T-helper 1 cell treated with Interleukin-12 subunit alpha and Interleukin-12 subunit beta and Interleukin-4 antibody, amounts not matched to agents 30 ng/mL and 1 ng/mL, for 36 hours (primary cell): Measurements from ENCODE around the gene COL4A3. TPM values are rescaled to one million over a fixed set of nuclear protein-coding genes. Genes with fewer than 3 reads are reported as not detected.
"Not testable (repeated sequence)": the region's sequence is repeated elsewhere in the genome, so short reads cannot be mapped to it uniquely, and the experiment has no call there.

Experiments used
- intact Hi-C: fragments of 100-400 bp; cut with micrococcal nuclease; formaldehyde crosslinking; loops from one replicate; pipeline ENCODE4 v1.15.1; 2024
- total RNA-seq: library from RNA; stranded (reverse); gene quantifications from 2 replicates; pipeline ENCODE4 v1.2.3, GENCODE V29; 2022

The COL4A3 gene
- total RNA-seq, 1 donor from 2014 or later: not detected

DNA sequence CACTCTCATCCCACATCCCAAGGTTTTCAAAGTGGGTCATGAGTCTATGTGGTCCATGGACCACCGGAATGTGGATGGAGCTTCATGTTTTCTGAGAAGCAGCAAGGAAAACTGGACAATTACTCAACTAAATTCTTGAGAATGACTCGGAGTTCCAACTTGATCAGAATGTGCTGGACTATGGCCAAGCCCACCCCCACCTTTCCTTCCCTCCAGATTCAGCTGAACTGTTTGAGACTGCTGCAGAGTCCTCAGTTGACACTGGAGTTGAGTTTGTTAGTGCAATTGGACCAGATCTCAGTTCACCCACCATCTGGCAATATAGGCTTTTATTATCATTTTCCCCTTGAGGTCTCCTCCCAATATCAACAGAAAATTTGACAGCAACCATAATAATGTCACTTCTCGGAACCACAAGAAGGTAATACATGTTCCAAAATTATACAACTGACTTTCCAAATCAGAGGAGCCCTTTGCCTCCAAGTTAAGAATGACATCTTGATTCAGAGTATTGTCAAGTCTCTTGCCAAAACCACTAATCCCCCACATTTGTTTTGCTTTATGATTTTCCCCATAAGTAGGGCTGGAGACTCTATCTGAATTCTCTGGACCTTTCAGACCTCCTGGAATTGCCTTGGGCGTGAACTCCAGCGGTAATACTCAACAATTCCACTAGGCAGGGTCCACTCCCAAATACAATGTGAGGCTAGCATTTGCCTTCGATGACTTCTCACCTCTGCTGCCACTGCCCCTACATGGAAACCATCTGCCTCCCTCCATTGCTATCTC is 9.2 kb upstream of the COL4A3 start:
- intact Hi-C loops: no loop called here

- intact Hi-C loops: no loop called here
Measured at GRCh38 chr2:227160164-227160563, 4.3 kb upstream of the COL4A3 start.

DNA sequence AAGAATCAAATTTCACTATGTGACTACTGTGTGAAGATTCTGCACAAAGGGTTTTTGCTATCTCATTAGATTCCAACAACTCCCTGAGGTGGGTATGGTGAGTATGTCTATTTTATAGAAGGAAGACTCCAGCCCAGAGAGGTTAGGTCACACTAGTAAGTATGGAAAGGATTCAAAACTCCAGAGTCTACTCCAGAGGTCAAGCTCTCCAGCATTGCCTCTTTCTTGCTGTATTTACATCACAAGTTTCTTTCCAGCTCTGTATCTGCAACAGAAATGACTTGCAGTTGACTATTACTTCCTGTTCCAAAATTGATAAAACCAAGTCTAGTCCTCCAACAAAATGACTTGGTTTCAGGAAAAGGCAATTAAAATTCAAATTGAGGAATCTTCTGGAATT is 2.5 kb upstream of the COL4A3 start:
- intact Hi-C loops: no loop called here

- intact Hi-C loops: no loop called here
Measured at GRCh38 chr2:227163485-227163997, 883 bp upstream of the COL4A3 start.

DNA sequence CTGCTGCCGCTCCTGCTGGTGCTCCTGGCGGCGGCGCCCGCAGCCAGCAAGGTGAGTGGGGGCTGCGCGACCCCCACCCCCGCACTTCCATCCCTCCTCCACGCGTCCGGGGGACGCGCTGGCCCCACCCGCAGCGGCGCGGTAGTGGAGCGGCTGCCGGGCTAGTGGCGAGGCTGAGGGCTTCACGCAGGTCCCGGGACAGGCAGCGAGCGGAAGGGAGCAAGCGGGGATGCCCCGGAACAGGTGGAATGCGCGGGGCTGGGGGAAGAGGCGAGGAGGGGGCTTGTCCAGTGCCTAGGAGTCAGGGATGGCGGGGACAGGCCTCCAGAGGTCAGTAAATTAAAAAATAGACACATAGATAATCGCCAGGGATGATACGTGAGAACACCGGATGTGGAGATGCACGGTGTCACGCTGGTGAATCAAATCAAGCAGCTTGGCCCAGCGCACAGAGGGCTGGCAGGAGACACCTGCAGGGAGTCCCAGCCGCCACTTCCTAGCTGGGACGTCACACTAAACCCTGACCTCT is 403 bp downstream of the COL4A3 start:
- intact Hi-C loops: no loop called here

DNA sequence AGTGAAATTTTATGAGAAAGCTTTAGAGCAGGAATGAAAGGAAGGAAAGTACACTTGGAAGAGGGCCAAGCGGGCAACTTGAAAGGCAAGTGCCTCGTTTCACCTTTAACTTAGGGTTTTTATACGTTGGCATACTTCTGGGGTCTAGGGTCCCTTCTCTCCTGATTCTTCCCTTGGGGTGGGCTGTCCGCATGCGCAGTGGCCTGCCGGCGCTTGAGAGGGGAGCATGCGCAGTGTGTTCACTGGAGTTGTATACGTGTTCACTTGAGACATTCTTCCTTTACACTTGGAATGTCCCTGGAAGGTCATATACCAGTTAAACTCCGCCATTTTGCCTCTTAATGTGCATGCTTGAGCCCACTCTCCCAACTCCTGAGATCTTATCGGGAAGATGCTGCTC is 7.4 kb downstream of the COL4A3 start:
- intact Hi-C loops: not testable (repeated sequence)

DNA sequence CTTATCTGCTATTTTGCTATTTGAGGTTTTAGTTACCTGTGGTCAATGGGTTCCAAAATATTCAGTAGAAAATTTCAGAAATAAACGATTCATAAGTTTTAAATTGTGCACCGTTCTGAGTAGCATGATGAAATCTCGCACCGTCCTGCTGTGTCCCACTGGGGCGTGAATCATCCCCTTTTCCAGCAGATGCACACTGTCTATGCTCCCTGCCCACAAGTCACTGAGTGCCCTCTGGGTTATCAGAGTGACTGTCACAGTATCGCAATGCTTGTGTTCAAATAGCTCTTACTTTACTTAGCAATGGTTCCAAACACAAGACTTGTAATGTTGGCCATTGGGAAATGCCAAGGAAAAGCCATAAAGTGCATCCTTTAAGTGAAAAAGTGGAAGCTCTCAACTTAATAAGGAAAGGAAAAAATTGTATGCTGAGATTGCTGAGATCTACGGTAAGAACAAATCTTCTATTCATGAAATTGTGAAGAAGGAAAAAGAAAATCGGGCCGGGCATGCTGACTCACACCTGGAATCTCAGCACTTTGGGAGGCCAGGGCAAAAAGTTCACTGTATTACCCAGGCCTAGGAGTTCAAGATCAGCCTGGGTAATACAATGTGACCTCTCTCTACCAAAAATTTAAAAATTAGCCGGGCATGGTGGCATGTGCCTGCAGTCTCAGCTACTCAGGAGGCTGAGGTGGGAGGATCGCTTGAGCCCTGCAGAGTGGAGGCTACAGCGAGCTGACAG is 13.3 kb downstream of the COL4A3 start:
- intact Hi-C loops: no loop called here

GRCh38 chr2:227179988-227180685 is 15.7 kb downstream of the COL4A3 start:
- intact Hi-C loops: no loop called here

DNA sequence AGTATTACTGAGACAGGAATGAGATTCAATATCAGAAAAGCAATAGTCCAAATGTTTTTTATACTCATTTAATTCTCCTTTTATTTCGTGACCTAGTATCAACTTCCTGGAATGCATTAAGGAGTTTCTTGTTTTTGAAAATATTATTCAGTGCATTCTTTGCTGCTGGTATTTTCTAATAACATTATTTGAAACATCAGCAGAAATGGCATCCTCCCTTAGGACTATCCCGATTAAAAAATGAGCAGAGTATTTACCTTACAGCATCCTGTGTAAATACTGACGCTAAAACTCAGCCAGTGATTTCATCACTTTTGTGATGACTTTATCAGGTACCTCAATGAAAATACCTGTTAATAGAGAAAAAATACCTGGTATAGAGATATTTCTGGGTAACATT is 16.3 kb downstream of the COL4A3 start:
- intact Hi-C loops: no loop called here

DNA sequence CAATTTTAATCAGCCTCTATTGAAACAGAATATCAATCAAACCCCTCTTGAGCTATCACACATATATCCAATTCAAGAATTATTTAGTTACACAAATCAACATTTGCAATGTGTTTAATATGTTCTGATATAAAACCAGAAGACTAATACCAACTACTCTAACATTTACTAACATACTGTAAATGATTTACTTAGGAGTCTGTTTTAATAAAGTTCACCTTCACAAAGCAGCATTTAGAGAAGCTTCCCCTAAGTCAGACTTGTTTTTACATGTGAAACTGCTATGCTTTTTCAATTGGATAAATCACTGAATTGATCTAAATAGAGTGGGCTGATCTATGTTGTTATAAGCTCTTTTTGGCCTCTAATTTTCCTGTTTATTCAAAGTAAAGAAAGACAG is 18.3 kb downstream of the COL4A3 start:
- intact Hi-C loops: no loop called here

GRCh38 chr2:227183657-227184367 is 19.4 kb downstream of the COL4A3 start:
- intact Hi-C loops: no loop called here

DNA sequence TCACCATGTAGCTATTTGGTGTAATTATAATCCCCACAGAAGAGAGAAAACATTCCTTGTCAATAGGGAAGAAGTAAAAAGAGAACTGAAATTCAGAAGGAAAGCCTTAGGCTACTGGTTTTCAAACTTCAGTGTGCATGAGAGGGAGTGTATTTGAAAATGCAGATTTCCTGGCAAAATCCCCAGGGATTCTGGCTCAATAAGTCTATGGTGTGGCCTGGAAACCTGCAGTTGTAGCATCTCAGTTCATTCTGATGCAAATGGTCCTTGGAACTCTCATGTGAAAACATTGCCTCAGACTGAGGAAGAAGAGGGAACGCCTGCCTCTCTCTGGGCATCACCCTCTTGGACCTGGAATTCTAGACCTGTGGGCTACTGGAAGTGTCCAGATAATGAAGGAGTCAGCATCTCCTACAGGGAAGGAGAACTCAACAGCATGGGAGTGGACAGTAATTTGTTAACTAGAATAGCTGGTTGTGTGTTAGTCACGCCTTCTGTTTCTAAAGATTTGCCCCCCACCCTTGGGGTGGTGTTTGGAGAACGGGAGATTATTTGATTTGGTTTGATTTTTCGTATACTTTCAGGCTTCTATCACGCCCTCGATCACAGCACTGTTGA is 21.3 kb downstream of the COL4A3 start:
- intact Hi-C loops: no loop called here

DNA sequence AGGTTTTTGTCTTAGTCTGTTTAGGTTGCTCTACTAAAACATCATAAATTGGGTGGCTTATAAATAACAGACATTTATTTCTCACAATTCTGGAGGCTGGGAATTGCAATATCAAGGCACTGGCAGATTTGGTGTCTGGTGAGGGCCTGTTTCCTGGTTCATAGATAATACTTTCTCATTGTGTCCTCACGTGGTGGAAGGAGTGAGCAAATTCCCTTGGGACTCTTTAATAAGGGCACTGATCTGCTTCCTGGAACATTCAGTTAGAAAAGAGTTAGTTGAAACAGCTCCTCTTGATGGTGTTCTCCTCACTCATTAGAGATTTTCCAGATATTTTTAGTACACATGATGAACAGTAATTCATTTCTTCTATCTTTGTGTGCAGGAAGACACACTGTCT is 22.3 kb downstream of the COL4A3 start:
- intact Hi-C loops: no loop called here

DNA sequence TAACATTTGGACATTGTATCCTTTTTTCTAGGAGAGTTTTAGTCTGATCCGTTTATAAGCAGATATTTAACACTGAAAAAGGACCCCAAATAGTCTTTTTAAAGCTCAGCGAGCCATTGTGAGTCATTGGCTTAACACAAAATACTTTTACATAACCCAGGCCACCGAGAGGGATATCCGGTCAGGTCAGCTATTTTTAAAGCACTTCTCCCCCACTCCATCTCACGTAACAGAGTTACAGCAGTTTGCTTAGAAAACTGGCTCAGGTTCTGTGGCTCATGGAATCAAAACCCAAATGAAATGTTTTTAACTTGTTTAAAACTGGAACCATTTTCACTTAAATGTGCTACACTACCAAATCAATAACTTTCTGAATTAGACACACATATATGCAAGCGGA is 23.9 kb downstream of the COL4A3 start:
- intact Hi-C loops: no loop called here

GRCh38 chr2:227191367-227191766 is 26.9 kb downstream of the COL4A3 start:
- intact Hi-C loops: no loop called here

DNA sequence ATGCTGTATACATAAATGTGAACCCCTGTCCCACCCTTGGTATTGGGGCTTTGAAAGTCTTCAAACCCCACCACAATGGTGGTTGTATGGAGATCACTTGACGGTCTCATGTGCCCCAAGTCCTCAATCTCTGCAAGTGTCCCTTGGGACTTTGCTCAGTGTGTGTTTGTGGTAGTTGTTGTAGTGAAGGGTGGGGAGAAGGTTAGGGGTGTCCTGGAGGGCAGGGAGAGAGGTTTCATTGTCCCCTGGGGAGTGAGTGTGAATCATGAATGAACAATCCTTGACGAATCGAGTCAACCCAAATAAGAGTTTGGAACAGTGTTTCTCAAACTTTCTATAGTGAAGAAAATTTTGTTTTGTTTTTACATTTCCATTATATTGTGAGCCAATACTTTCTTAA is 28.1 kb downstream of the COL4A3 start:
- intact Hi-C loops: no loop called here

GRCh38 chr2:227194219-227194618 is 29.8 kb downstream of the COL4A3 start:
- intact Hi-C loops: no loop called here

- intact Hi-C loops: no loop called here
Measured at GRCh38 chr2:227198866-227199265, 34.4 kb downstream of the COL4A3 start.

GRCh38 chr2:227201771-227202170 is 37.3 kb downstream of the COL4A3 start:
- intact Hi-C loops: no loop called here

GRCh38 chr2:227204452-227204851 is 40.0 kb downstream of the COL4A3 start:
- intact Hi-C loops: no loop called here

- intact Hi-C loops: no loop called here
Measured at GRCh38 chr2:227205701-227206100, 41.3 kb downstream of the COL4A3 start.
